Liver (tissue), 3 donors: Measurements from ENCODE around the gene OR4N2.
"Not testable (repeated sequence)": the region's sequence is repeated elsewhere in the genome, so short reads cannot be mapped to it uniquely, and the experiment has no call there.

ENCODE experiments used
- ATF3 ChIP-seq: IDR thresholded peaks from 2 replicates; pipeline ENCODE4 v1.6.1; 2016; ENCODE audit warnings: antibody characterized with exemption
- CTCF ChIP-seq: fragments of 150-350 bp; IDR thresholded peaks from 2 replicates; pipeline ENCODE4 v1.5.1; 2017; ENCODE audit warnings: improper control_type of control experiment, low read depth, low read length; ENCODE audit not compliant: missing input control
- EGR1 ChIP-seq, 2 donors: IDR thresholded peaks; 2 replicates each; pipeline ENCODE4 v1.6.1; 2016 to 2018; ENCODE audit warnings: antibody characterized with exemption in 2 of 2, low read depth in 2 of 2
- FOXA1 ChIP-seq: IDR thresholded peaks from 2 replicates; pipeline ENCODE4 v1.6.1; 2016; ENCODE audit warnings: antibody characterized with exemption
- REST ChIP-seq: IDR thresholded peaks from 2 replicates; pipeline ENCODE4 v1.6.1; 2016; ENCODE audit warnings: antibody characterized with exemption, mild to moderate bottlenecking
- ZBTB33 ChIP-seq: IDR thresholded peaks from 2 replicates; pipeline ENCODE4 v1.6.1; 2016; ENCODE audit warnings: antibody characterized with exemption
- donor health status: healthy.
- donor health status: healthy.

GRCh38 chr14:19788150-19788549 is 15.4 kb upstream of the OR4N2 start:
- not testable (repeated sequence) for TF ChIP-seq REST; ATF3; ZBTB33; CTCF; FOXA1; EGR1 (IDR thresholded peaks at IDR 0.05; ENCODE audit: low read depth in 2 of 2)
